ENCODE measurements around the gene RSL1D1.
"Not testable (repeated sequence)": the region's sequence is repeated elsewhere in the genome, so short reads cannot be mapped to it uniquely, and the experiment has no call there.

The RSL1D1 gene

DNA sequence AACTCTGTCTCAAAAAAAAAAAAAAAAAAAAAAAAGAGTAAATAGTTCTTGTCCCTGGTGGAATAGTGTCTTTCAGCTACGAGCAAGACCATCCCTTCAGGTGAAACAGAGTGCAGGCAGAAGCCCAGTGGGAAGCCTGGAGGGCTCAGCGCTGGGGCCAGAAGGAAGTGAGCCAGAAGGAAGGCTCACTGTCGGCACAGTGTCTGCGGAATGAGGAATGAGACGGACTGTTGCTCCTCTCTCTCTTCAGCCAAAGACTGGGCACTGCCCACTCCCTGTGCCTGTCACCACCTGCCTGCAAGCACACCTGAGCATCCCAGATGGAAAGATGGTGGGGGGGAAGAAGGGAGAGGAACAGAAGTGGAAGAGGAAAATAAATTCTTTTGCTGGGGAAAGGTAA lies 7.5 kb downstream of the RSL1D1 start:
- no peak for DNase-seq (ENCODE audit: low read depth)

DNA sequence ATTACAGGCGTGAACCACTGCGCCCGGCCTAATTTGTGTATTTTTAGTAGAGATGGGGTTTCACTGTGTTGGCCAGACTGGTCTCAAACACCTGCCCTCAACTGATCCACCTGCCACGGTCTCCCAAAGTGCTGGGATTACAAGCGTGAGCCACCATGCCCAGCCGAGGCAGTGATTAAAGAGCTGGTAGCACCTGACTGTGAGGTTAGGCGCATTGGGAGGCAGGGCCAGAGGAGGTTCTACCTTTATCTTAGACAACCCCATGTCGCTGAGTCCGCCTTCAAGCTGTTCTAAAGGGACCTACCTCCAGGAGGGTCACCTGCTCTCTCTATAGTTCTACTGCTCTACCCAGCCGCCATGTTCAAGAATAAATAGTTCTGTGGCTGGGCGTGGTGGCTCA lies 8.1 kb downstream of the RSL1D1 start:
- DNase-seq (ENCODE audit: low read depth) = no peak

DNA sequence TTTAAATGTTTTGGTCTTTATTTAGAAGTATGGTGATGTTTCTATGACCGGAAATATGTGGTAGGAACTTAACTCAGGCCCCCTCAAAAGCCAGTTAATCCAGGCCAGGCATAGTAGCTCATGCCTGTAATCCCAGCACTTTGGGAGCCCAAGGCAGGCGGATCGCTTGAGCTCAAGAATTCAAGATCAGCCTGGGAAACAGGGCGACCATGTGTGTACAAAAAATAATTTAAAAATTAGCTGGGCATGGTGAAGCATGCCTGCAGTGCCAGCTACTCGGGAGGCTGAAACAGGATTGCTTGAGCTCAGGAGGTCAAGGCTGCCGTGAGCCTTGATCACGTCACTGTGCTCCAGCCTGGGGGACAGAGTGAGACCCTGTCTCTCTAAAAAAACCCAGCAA lies 10.3 kb downstream of the RSL1D1 start:
- no peak for DNase-seq (ENCODE audit: low read depth)

DNA sequence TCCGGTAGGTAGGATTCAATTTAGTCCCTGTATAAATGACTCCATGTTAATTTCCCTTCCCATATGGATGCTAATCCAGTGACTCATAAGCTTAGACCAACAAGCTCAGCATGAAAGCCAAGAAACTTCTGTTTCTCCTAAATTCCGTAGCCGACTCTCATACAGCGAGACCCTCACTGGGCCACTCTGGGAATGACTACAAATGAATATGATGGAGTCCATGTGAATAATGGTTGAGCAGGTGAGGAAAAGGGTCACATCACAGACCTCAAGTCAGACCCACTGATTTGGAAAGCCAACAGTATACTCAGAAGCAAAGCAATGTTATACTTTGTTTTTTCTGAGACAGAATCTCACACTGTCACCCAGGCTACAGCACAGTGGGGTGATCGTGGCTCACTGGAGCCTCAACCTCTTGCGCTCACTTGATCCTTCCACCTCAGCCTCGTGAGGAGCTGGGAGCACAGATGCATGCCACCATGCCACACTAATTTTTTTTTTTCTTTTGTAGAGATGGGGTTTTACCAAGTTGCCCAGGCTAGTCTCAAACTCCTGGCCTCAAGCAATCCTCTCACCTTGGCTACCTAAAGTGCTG lies 14.6 kb downstream of the RSL1D1 start:
- DNase-seq (ENCODE audit: low read depth) = peak; percentile 63

DNA sequence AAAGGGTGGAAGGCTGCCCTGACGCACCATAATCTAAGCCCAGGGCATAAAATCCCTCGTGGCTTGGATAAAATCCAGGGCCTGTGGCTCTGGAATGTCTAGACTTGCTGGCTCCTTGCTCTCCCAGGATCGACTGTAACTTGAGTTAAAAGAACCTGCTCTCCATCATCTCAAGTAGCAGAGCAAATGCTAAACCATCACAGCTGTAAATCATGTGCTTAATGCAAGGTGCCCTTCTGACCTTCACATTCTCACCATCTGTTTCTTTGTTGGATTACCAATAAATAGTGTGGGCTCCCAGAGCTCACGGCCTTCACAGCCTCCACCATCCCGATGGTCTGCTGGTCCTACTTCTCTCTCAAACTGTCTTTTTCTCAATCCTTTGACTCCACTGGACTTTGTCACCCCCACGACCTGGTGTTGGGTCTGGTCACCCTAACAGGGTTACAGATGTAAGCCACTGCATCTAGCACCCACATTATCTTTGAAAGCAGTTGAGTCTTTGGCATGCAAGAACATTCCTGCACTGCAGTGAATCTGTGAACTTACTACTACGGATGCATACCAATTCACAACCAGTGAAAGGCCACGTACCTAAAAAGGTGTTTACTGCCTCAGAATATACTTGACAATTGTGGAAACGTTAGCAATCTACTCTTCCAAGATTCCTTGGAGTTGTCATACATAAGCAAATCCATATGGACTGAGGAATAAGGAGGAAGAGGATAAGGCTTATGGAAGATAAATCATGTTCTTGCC lies 15.3 kb downstream of the RSL1D1 start:
- peak; percentile 72 for DNase-seq (ENCODE audit: low read depth)

DNA sequence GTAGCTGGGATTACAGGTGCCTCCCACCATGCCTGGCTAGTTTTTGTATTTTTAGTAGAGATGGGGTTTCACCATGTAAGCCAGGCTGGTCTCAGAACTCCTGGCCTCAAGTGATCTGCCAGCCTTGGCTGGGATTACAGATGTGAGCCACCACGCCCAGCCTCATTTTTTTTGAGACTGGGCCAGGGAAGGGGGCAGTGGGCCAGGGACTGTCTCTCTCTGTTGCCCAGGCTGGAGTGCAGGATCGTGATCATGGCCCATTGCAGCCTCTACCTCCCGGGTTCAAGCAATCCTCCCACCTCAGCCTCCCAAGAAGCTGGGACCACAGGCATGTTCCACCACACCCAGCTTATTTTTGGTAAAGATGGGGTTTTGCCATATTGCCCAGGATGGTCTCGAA lies 16.0 kb downstream of the RSL1D1 start:
- no peak for DNase-seq (ENCODE audit: low read depth)

DNA sequence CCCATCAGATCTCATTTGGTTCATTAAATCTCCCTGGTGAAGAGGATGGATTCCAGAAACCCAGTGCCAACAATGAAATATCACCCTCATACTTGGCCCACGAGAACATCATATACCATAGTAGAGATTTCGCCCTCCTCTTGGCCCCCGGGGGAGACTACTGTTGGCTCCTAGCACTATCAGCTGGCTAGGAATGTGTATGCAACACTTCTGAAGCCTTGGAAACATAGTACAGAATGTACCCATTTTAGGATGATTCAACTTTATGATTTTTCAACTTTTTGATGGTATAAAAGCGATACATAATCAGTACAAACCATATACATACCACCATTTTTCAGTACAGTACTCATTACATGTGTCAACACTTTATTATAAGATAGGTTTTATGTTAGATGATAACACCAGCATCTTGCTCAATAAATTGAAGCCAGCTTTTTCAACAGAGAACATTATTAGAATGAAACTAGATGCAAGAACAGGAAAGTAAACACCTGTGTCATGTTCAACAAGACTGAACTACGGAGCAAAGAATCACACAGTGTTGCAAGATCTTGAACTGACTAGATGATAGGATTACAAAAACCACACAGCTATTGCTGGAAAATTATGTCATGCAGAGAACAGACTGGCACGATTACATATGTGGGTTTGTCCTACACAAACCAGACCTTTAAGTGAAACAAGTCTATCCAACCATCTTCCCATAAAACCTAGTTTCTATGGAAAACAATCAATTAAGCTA lies 17.2 kb downstream of the RSL1D1 start:
- DNase-seq (ENCODE audit: low read depth) = peak; percentile 87

DNA sequence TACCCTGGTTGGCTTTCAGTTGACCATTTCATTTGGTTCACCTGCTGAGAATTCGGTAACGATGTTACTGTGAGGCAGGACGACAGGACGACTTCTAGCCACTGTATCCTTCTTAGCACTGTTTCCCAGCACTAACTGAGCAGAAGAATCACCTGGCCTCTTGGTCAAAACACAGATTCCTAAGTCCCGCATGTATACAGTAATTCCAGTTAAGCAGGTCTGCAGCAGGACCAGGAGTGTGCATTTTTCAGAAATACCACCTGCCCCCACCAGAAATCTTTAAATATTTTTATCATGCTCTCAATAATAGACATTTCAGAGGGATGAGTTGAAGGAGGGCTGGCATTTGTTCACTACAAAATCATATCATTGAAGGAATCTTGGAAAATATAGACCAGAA lies 22.6 kb downstream of the RSL1D1 start:
- no peak for DNase-seq (ENCODE audit: low read depth)

DNA sequence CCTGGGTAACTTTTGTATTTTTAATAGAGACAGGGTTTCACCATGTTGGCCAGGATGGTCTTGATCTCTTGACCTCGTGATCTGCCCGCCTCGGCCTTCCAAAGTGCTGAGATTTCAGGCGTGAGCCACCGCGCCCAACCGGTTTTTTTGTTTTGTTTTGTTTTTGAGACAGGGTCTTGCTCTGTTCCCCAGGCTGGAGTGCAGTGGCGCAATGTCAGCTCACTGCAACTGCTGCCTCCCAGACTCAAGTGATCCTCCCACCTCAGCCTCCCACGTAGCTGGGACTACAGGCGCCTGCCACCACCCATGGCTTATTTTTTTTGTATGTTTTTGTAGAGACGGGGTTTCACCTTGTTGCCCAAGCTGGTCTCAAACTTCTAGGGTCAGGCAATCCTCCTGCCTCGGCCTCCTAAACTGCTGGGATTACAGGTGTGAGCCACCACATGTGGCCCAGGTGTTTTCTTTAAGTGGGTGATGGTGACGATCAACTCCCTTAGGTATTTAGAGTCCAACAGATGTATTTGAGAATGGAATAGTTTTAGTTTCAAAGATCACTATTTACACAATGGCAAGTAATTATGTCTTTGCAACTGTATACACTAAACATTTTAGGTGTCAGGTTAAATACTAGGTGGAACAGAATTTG lies 25.7 kb downstream of the RSL1D1 start:
- not testable (repeated sequence) for DNase-seq (ENCODE audit: low read depth)

DNA sequence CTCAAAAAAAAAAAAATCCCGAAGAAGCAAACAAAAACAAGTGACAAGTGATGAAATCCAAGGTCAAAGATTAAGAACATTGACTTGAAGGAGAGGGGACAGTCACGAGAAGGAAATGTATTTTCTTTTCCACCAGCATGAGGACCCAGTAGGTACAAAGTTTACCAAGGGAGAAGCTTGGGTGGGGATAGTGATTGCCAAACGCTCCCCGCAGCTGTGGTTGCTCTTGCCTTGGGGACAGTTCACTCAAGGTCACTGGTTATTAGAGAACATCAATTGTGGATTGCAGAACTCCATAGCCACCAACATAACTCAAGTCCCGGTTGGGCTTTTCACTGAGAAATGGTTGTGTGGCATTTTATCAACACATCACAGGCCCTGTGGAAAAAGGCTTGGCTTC lies 27.0 kb downstream of the RSL1D1 start:
- peak; percentile 72 for DNase-seq (ENCODE audit: low read depth)

DNA sequence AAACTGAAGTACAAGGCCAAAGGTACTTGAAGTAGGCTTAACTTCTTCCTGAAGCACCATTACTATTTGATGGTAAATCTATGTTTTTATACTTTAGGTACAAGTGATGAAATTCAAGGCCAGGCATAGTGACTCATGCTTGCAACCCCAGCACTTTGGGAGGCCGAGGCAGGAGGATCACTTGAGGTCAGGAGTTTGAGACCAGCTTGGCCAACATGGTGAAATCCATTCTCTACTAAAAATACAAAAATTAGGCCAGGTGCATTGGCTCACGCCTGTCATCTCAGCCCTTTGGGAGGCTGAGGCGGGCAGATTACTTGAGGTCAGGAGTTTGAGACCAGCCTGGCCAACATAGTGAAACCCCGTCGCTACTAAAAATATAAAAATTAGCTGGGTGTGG lies 27.7 kb downstream of the RSL1D1 start:
- DNase-seq (ENCODE audit: low read depth) = not testable (repeated sequence)

DNA sequence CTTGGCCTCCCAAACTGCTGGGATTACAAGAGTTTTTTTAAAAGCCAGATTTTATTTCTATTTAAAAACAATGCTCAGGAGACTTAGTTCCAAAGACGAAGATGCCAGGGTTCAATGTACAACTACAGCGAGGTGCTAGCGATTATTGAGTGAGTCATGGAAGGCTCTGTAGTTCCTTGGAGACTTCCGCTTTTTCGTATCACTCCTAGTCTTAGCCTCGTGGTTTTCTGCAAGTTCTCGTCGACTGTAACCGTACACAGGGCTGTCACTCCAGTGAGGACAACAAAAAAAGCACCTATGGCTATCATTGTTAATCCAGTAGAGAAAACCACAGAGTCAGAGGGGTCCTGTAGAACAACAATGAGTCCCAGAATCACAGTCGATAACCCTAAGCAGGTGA lies 31.5 kb downstream of the RSL1D1 start:
- no peak for DNase-seq (ENCODE audit: low read depth)

DNA sequence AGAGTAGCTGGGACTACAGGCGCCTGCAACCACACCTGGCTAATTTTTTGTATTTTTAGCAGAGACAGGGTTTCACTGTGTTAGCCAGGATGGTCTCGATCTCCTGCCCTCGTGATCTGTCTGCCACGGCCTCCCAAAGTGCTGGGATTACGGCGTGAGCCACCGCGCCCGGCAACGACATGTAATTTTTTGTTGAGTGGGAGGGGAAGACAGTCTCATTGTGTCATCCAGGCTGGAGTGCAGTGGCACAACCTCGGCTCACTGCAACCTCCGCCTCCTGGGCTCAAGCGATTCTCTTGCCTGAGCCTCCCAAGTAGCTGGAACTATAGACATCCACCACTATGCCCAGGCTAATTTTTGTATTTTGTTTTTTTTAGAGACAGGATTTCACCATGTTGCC lies 32.4 kb downstream of the RSL1D1 start:
- DNase-seq (ENCODE audit: low read depth) = not testable (repeated sequence)

DNA sequence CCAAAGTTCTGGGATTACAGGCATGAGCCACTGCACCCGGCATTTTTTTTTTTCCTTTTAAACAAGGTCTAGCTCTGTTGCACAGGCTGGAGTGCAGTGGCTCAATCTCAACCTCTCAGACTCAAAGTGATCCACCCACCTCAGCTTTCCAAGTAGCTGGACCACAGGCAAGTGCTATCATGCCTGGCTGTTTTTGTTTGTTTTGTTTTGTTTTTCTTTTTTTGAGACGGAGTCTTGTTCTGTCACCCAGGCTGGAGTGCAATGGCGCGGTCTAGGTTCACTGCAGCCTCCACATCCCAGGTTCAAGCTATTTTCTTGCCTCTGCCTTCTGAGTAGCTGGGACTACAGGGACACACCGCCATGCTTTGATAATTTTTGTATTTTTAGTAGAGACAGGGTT lies 35.2 kb downstream of the RSL1D1 start:
- DNase-seq (ENCODE audit: low read depth) = no peak

DNA sequence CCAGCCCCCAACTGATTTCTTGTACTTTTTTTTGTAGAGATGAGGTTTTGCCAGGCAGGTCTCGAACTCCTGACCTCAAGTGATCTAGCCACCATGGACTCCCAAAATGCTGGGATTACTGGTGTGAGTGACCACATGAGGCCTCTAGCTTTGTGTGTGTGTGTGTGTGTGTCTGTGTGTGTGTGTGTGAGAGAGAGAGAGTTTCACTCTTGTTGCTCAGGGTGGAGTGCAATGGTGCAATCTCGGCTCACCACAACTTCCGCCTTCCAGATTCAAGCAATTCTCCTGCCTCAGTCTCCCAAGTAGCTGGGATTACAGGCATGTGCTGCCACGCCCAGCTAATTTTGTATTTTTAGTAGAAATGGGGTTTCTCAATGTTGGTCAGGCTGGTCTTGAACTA lies 36.5 kb downstream of the RSL1D1 start:
- not testable (repeated sequence) for DNase-seq (ENCODE audit: low read depth)

DNA sequence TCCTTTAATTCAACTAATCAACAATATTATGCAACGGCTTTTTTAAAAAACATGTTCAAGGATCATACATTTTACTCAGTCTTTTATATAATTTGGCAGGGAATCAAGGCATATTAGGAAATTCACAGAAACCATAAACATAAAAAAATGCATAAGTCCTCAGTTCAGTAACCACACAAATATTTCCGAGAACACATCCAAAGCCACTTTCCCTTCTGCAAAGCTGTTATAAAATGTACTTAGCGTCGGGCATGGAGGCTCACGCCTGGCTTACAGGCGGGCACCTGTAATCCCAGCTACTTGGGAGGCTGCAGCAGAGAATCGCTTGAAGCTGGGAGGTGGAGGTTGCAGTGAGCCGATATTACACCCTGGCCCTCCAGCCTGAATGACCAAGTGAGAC lies 44.6 kb downstream of the RSL1D1 start:
- DNase-seq (ENCODE audit: low read depth) = peak; percentile 84

DNA sequence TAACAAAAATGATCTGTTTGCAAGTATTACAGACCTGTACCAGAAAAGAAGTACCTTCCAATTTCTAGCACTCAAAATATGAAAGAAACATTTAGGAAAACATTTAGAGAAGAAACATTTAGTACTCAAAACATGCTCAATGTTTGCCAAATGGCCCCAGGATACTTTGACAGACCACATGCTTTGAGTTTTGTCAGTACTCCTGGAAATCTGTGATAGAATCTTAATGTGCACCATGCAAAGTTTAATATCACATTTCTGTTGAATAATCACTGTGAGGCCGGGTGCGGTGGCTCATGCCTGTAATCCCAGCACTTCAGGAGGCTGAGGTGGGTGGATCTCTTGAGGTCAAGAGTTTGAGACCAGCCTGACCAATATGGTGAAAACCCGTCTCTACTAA lies 45.8 kb downstream of the RSL1D1 start:
- DNase-seq (ENCODE audit: low read depth) = no peak

DNA sequence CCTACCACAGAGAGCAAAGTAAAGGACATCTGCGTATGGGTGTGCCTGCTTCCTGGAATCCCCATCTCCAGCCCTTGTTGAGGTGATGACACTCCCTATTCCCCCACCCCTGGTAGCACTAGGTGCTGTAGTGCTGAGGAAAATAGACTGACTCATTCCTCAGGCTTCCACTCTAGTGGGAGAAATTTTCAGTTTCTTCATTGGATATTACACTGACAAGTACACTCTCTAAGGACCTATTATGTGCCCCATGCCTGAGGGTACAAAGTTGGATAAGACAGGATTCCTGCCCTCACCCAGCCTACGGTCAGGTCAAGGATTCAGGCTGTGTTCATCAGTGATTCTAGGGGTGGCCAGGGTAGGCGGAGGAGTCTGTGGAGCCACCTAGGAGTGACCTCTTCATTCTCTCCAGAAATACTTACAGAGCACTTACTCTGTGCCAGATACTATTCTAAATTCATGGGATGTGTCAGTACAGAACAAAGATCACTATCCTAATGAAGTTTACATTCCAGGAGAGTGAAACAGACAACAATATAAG lies 49.8 kb downstream of the RSL1D1 start:
- DNase-seq (ENCODE audit: low read depth) = no peak

DNA sequence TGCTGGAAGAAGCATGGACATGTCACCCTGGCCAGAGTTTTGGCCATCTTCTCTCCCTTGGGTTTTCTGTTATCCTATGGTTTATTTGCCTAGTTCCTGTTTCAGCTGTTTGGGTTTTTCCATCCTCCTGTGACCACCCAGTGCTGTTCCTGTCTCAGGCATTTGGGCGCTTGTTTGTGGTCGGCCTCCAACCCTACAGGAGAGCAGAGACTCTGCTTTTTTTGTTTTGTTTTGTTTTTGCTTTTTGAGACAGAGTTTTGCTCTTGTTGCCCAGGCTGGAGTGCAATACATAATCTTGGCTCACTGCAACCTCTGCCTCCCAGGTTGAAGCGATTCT lies 51.0 kb downstream of the RSL1D1 start:
- DNase-seq (ENCODE audit: low read depth) = no peak

DNA sequence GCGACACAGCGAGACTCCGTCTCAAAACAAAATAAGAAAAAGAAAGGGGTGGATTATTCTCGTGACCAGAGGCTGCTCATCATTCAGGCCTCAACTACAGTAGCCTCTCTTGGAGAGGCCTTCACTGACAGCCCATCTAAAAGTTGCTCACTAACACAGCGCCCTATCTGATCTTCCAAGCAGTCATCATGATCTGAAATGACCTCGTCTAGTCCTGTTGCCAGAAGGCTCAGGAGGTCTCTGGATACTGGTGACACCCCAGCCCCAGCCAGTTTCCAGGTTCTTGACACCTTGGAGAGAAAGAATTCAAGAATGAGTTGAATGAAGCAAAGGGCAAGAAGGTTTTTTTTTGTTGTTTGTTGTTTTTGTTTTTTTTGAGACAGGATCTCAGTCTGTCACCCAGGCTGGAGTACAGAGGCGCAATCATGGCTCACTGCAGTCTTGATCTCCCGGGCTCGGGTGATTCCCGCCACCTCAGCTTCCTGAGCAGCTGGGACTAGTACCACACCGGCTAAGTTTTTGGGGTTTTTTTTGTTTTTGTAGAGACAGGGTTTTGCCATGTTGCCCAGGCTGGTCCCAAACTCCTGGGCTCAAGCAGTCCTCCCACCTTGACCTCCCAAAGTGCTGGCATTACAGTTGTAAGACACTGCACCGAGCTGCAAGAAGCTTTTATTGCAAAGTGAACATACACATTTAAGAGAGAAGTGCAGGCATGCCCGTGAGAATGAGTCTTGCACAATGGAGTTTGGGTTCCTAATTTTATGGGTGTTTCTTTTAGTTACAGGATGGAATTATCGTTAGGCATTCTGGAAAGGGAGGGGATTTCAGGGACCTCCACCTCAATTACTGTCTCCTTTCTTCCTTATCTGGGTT lies 51.6 kb downstream of the RSL1D1 start:
- DNase-seq (ENCODE audit: low read depth) = no peak

DNA sequence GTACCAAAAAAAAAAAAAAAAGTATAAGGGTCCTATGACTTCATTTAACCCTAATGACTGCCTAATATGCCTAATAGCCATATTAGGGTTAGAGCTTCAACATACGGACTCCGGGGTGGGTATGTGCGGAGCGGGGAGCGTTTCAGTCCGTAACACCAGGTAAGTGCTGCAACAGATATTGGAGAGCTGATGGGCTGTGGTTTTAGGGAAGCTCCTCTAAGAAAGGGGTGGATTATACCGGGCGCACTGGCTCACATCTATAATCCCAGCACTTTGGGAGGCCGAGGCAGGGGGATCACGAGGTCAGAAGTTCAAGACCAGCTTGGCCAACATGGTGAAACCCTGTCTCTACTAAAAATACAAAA lies 52.3 kb downstream of the RSL1D1 start:
- DNase-seq (ENCODE audit: low read depth) = no peak

DNA sequence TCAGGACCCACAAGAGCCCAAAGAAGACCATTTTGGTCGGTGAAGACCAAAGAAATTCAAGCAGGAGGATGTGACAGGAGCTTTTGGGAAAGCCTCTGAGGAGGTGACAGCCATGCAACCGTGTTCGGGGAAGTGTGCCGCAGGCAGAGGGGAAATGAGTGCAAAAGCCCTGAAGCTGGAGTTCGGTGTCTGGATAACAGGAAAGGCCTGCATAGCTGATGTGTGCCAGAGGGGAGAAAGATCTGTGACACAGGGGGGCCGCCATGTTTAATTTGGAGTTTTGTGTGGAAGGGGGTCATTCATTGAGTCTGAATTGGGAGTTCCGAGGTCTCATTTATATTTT lies 53.4 kb downstream of the RSL1D1 start:
- no peak for DNase-seq (ENCODE audit: low read depth)

Measured in fibroblast of gingiva (primary cell).